A549 treated with CpdA at 1 μM for 4 hours (cell line): ENCODE measurements around the gene CCDC120. TPM values are rescaled to one million over a fixed set of nuclear protein-coding genes. Genes with fewer than 3 reads are reported as not detected.

Experiments used
- total RNA-seq: library from RNA; stranded (reverse); fragments of 200-300 nt; extraction: Qiagen RNA extraction; gene quantifications from 5 replicates; pipeline ENCODE4 v1.2.3, GENCODE V29; 2022; ENCODE audit warnings: low read depth

CCDC120 gene
- 3.2 to 4.7 TPM (median 3.6 TPM) in 5 replicates for total RNA-seq

GRCh38 chrX:49058794-49059193, at the start of gene CCDC120:
CCDC120 (plus strand) TSS chrX:49058999; CDS start chrX:49062042, 3,043 bp downstream.

GRCh38 chrX:49043220-49043986, 15.4 kb upstream of the CCDC120 start, which contains the start of gene TFE3:
TFE3 (minus strand) TSS chrX:49043357; CDS start chrX:49043226, 131 bp downstream.

GRCh38 chrX:49073601-49074575, 15.1 kb downstream of the CCDC120 start, which contains the start of gene PRAF2:
PRAF2 (minus strand) TSS chrX:49074002; CDS start chrX:49073987, 15 bp downstream.

GRCh38 chrX:49079489-49080428, 21.0 kb downstream of the CCDC120 start, which contains the start of gene WDR45:
WDR45 (minus strand) TSS chrX:49079887; CDS start chrX:49078095, 1,792 bp downstream.

Other genes with a start within 250 kb of the CCDC120 start
- 0.10 TPM in 1 of 5 replicates, not detected in the others for gene ERAS, start 232.5 kb upstream of the CCDC120 start, total RNA-seq
- gene PCSK1N, start 223.4 kb upstream of the CCDC120 start, total RNA-seq = 18.4 to 50.4 TPM (median 44.8 TPM) in 5 replicates
- 80.5 to 110 TPM (median 105 TPM) in 5 replicates for gene TIMM17B, start 161.2 kb upstream of the CCDC120 start, total RNA-seq
- 97.6 to 109 TPM (median 105 TPM) in 5 replicates for gene PQBP1, start 161.1 kb upstream of the CCDC120 start, total RNA-seq
- 53.9 to 71.3 TPM (median 67.3 TPM) in 5 replicates for gene SLC35A2, start 147.4 kb upstream of the CCDC120 start, total RNA-seq
- gene PIM2, start 140.0 kb upstream of the CCDC120 start, total RNA-seq = 10.7 to 12.1 TPM (median 11.5 TPM) in 5 replicates
- 60.6 to 69.6 TPM (median 64.6 TPM) in 5 replicates for gene OTUD5, start 101.4 kb upstream of the CCDC120 start, total RNA-seq
- 0.86 to 2.0 TPM (median 1.2 TPM) in 5 replicates for gene KCND1, start 87.2 kb upstream of the CCDC120 start, total RNA-seq
- gene GRIPAP1, start 56.7 kb upstream of the CCDC120 start, total RNA-seq = 22.2 to 24.2 TPM (median 23.0 TPM) in 5 replicates
- gene TFE3, start 15.6 kb upstream of the CCDC120 start, total RNA-seq = 49.2 to 63.4 TPM (median 61.8 TPM) in 5 replicates
- gene PRAF2, start 15.0 kb downstream of the CCDC120 start, total RNA-seq = 32.8 to 48.2 TPM (median 42.6 TPM) in 5 replicates
- gene WDR45, start 20.9 kb downstream of the CCDC120 start, total RNA-seq = 54.9 to 65.6 TPM (median 58.5 TPM) in 5 replicates
- gene GPKOW, start 64.7 kb downstream of the CCDC120 start, total RNA-seq = 23.2 to 26.7 TPM (median 24.8 TPM) in 5 replicates
- 2.7 to 3.7 TPM (median 3.1 TPM) in 5 replicates for gene MAGIX, start 103.8 kb downstream of the CCDC120 start, total RNA-seq
- 307 to 435 TPM (median 429 TPM) in 5 replicates for gene PLP2, start 112.9 kb downstream of the CCDC120 start, total RNA-seq
- gene PRICKLE3, start 127.4 kb downstream of the CCDC120 start, total RNA-seq = 12.7 to 22.2 TPM (median 20.7 TPM) in 5 replicates
- gene SYP, start 141.2 kb downstream of the CCDC120 start, total RNA-seq = 2.4 to 3.6 TPM (median 3.1 TPM) in 5 replicates
- gene CACNA1F, start 174.3 kb downstream of the CCDC120 start, total RNA-seq = not detected in 5 replicates
- gene CCDC22, start 176.5 kb downstream of the CCDC120 start, total RNA-seq = 13.4 to 16.7 TPM (median 16.2 TPM) in 5 replicates
- gene FOXP3, start 205.7 kb downstream of the CCDC120 start, total RNA-seq = 0.12 to 0.19 TPM (median 0.17 TPM) in 5 replicates
- gene PPP1R3F, start 210.8 kb downstream of the CCDC120 start, total RNA-seq = 1.2 to 4.3 TPM (median 3.4 TPM) in 5 replicates
- gene GAGE10, start 244.6 kb downstream of the CCDC120 start, total RNA-seq = not detected in 5 replicates